ENCODE results near the gene TOP1. TPM values are rescaled to one million over a fixed set of nuclear protein-coding genes. Genes with fewer than 3 reads are reported as not detected.

The TOP1 gene
- total RNA-seq, 1 experiment from 2014 or later = 129 TPM

DNA sequence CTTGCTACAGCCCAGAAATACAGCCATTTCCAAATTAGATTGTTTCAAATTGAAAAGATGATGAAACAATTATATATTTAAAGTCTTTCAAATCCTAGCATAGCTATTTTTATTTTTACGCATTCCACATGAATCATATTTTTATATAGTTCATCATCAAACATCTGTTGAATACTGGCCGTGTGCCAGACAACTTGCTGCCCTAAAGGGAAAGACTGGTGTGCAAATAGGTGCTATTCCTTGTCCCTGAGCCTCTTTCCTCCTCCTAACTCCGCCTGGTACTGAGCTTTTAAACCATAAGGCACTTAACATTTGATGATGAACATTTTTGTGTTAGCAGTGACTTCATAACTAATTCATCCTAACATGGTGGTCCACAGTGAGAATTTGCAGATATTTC is 90.0 kb downstream of the TOP1 start:
- Mint-ChIP-seq H3K4me3 (ENCODE audit: low read depth, unreplicated experiment) (no peak overlapping the region), H3K27ac (ENCODE audit: unreplicated experiment) (no peak overlapping the region), H3K36me3 (ENCODE audit: insufficient read depth, unreplicated experiment) (peaks cover 88% of the 10 kb centered on the region), H3K27me3 (ENCODE audit: unreplicated experiment) (no peaks in the 10 kb centered on the region), H3K4me1 (ENCODE audit: low read depth, unreplicated experiment) (peaks cover 26% of the 10 kb centered on the region), H3K9me3 (ENCODE audit: low read depth, unreplicated experiment) (no peaks in the 10 kb centered on the region)
- BruUV-seq (replicated peaks) = no TSS peak
- TF ChIP-seq, protein P1, sequence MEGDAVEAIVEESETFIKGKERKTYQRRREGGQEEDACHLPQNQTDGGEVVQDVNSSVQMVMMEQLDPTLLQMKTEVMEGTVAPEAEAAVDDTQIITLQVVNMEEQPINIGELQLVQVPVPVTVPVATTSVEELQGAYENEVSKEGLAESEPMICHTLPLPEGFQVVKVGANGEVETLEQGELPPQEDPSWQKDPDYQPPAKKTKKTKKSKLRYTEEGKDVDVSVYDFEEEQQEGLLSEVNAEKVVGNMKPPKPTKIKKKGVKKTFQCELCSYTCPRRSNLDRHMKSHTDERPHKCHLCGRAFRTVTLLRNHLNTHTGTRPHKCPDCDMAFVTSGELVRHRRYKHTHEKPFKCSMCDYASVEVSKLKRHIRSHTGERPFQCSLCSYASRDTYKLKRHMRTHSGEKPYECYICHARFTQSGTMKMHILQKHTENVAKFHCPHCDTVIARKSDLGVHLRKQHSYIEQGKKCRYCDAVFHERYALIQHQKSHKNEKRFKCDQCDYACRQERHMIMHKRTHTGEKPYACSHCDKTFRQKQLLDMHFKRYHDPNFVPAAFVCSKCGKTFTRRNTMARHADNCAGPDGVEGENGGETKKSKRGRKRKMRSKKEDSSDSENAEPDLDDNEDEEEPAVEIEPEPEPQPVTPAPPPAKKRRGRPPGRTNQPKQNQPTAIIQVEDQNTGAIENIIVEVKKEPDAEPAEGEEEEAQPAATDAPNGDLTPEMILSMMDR (IDR thresholded peaks at IDR 0.05; ENCODE audit: unreplicated experiment) = no peak
- no peak for DNase-seq
- intact Hi-C loops (cut with micrococcal nuclease; ENCODE audit: unreplicated experiment) = no loop called here
- CTCF ChIA-PET = interaction anchor here (1.3 to 1.5 kb wide), 2 partner anchors 16 to 128 kb away, joined by 5 to 8 read pairs; no protein-coding TSS in a partner anchor

DNA sequence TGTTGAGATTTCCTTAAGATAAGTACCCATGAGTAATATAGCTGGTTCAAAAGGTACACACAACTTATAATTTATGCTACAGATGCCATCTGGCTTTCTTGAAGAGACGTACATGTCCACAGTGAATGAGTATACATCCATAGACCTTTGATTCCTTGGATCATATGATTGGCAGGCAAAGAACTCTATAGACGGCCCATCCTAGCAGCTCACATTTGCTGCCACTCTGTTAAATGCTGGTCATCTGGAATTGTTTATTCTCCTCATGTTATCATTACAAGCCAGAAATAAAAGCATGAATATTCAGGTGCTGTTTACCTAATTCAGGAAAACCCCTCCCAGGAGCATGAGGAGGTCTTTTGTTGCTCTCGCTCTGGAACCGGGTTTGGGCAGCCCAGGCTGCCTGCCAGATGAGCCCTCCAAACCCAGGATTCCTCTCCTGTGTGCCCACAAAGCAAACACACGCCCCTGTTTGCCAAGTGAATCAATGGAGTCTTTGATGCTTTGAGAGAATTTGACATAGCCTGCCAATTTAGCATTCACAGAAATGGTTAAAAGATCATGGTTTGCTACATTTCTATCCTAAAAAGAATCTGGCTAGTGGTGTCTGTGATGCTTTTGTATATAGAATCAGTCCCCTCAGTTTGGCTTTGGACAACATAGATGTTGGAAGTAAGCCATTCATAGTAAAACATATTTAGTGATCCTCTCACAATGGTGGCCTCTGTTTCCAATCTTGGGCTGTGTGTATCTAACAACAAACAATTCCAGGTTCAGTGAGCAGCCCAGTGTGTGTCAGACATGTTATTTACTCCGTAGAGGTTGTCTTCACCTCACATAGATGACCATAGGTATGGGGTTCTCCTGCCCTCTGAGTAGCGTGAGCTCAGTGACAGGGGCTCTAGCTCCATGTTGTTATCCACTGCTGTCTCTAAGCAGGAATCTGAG is 91.3 kb downstream of the TOP1 start:
- intact Hi-C loops (cut with micrococcal nuclease; ENCODE audit: unreplicated experiment) = no loop called here
- peak overlapping the region; percentile 28 for H3K27ac Mint-ChIP-seq (ENCODE audit: unreplicated experiment)
- CTCF ChIA-PET = interaction anchor here (0.7 to 1.3 kb wide), 4 partner anchors 14 to 129 kb away, joined by 3 to 8 read pairs (median 3); no protein-coding TSS in a partner anchor
- no peaks in the 10 kb centered on the region for H3K27me3 Mint-ChIP-seq (ENCODE audit: unreplicated experiment)
- H3K4me1 Mint-ChIP-seq (ENCODE audit: low read depth, unreplicated experiment) = peaks cover 26% of the 10 kb centered on the region
- peak; percentile 58 for DNase-seq
- H3K4me3 Mint-ChIP-seq (ENCODE audit: low read depth, unreplicated experiment) = no peak overlapping the region
- peaks cover 87% of the 10 kb centered on the region for H3K36me3 Mint-ChIP-seq (ENCODE audit: insufficient read depth, unreplicated experiment)
- TF ChIP-seq, protein P1 (IDR thresholded peaks at IDR 0.05; ENCODE audit: unreplicated experiment) = no peak
- no TSS peak for BruUV-seq (replicated peaks)
- no peaks in the 10 kb centered on the region for H3K9me3 Mint-ChIP-seq (ENCODE audit: low read depth, unreplicated experiment)

DNA sequence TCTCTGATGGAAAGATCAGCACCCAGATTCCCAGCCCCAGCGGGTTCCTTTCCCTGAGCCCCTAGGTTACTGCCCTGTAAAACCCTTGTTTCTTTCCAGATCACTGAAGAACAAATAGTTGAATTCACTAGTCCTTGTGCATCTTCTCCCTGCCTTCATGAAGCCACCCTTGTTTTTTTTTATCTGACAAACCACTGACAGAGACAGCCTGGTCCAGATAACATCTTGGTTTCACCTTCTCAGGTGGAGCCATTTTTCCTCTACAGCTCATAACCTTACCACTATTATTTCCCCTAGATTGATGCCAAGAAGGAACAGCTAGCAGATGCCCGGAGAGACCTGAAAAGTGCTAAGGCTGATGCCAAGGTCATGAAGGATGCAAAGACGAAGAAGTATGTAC is 92.8 kb downstream of the TOP1 start:
- intact Hi-C loops (cut with micrococcal nuclease; ENCODE audit: unreplicated experiment) = no loop called here
- H3K9me3 Mint-ChIP-seq (ENCODE audit: low read depth, unreplicated experiment) = no peaks in the 10 kb centered on the region
- BruUV-seq (replicated peaks) = no TSS peak
- H3K27ac Mint-ChIP-seq (ENCODE audit: unreplicated experiment) = no peak overlapping the region
- DNase-seq = no peak
- H3K4me1 Mint-ChIP-seq (ENCODE audit: low read depth, unreplicated experiment) = peaks cover 26% of the 10 kb centered on the region
- H3K4me3 Mint-ChIP-seq (ENCODE audit: low read depth, unreplicated experiment) = no peak overlapping the region
- H3K36me3 Mint-ChIP-seq (ENCODE audit: insufficient read depth, unreplicated experiment) = peaks cover 88% of the 10 kb centered on the region
- H3K27me3 Mint-ChIP-seq (ENCODE audit: unreplicated experiment) = no peaks in the 10 kb centered on the region
- TF ChIP-seq, protein P1 (IDR thresholded peaks at IDR 0.05; ENCODE audit: unreplicated experiment) = no peak
- CTCF ChIA-PET = interaction anchor here (2.8 kb wide), 1 partner anchor 14 kb away, joined by 10 read pairs; no protein-coding TSS in a partner anchor

DNA sequence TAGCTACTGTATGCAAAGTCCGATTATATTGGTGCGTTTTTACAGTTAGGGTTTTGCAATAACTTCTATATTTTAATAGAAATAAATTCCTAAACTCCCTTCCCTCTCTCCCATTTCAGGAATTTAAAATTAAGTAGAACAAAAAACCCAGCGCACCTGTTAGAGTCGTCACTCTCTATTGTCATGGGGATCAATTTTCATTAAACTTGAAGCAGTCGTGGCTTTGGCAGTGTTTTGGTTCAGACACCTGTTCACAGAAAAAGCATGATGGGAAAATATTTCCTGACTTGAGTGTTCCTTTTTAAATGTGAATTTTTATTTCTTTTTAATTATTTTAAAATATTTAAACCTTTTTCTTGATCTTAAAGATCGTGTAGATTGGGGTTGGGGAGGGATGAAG is 95.0 kb downstream of the TOP1 start:
- H3K27me3 Mint-ChIP-seq (ENCODE audit: unreplicated experiment) = no peaks in the 10 kb centered on the region
- peaks cover 79% of the 10 kb centered on the region for H3K36me3 Mint-ChIP-seq (ENCODE audit: insufficient read depth, unreplicated experiment)
- CTCF ChIA-PET = interaction anchor here (2.8 kb wide), 1 partner anchor 12 kb away, joined by 10 read pairs; no protein-coding TSS in a partner anchor
- BruUV-seq (replicated peaks) = no TSS peak
- TF ChIP-seq, protein P1 (IDR thresholded peaks at IDR 0.05; ENCODE audit: unreplicated experiment) = no peak
- H3K9me3 Mint-ChIP-seq (ENCODE audit: low read depth, unreplicated experiment) = no peaks in the 10 kb centered on the region
- no peak overlapping the region for H3K4me3 Mint-ChIP-seq (ENCODE audit: low read depth, unreplicated experiment)
- no peak for DNase-seq
- H3K4me1 Mint-ChIP-seq (ENCODE audit: low read depth, unreplicated experiment) = peaks cover 14% of the 10 kb centered on the region
- H3K27ac Mint-ChIP-seq (ENCODE audit: unreplicated experiment) = no peak overlapping the region
- intact Hi-C loops (cut with micrococcal nuclease; ENCODE audit: unreplicated experiment) = no loop called here

Measured in Calu3 (cell line).